NCI-H2081 (cell line): ENCODE data around the gene STRA6.

Experiments
- DNase-seq, 2 experiments: peaks; one replicate each; lab custom pipeline; 2025; lab: John Stamatoyannopoulos, UW

The STRA6 gene

DNA sequence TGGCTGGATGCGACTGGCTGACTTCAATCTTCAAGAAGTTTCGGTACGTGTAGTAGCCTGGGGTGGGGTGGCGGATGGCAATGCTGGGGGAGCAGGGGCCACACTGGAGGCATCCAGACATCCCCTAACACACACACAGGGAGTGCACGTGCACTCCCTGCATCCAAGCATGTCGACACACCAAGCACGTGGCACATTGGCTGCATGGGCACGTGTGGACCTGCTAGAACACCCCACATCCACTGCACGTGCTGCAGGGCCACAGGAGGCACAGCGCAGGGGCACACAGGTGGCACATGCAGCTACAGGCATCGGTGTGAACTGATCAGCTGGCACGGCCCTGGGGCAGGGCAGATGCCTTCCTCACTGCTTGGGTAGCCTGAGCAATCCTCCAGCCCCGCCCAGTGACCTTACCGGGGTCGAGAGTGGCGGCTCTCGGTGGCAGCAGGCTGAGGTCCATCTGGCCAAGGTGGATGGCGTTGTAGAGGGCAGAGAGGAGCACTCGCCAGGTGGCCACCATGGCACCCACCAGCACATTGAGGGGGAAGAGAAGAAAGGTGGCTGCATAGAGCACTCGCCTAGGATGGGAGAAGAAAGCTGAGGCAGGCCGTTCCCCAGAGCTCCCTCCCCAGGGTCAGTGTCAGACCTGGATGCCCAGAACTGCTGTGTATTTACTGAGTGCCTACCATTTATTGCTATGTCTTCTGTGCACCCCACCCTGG, 21.5 kb downstream of the STRA6 start:
- no peak for DNase-seq

DNA sequence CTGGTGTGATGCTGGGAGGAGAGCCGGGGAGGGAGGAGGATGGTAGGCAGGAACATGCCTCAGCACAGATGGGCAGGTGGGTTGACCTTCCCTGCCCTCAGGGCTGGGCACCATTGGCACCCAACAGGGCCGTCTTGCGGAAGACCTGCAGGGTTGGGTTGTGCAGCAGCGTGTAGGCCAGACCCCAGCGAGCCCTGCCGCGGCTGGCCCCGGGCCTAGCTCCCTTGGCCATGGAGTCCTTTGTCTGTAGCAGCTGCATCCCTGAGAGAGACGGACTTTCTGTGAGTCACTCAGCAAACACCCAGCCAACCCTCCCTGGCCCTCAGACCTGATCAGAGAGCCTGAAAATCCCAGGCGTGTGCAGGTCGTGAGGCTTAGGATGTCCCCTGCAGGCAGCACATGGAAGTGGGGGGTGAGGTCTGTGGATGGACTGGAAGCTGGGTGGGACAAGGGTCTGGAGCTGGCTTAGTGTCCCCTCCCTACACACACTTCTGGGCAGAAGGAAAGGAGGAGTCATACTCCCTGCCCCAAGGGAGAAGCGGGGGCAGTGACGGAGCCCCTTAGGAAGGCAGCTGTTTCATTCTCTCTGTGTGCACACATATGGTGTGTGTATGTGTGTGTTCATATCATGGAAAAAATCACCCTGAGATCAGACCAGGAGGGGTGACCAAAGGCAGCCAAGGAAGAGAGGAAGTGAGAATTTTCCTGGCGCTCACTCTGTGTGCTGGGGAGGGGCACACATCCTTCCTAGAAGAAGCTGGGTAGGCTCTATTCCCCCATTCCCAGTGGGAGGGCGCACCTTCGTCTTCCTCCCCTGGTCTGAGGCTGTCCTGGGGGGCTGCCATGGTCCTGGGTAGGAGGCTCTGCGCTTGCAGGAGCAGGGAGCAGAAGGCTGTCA, 22.4 kb downstream of the STRA6 start:
- DNase-seq: no peak

DNA sequence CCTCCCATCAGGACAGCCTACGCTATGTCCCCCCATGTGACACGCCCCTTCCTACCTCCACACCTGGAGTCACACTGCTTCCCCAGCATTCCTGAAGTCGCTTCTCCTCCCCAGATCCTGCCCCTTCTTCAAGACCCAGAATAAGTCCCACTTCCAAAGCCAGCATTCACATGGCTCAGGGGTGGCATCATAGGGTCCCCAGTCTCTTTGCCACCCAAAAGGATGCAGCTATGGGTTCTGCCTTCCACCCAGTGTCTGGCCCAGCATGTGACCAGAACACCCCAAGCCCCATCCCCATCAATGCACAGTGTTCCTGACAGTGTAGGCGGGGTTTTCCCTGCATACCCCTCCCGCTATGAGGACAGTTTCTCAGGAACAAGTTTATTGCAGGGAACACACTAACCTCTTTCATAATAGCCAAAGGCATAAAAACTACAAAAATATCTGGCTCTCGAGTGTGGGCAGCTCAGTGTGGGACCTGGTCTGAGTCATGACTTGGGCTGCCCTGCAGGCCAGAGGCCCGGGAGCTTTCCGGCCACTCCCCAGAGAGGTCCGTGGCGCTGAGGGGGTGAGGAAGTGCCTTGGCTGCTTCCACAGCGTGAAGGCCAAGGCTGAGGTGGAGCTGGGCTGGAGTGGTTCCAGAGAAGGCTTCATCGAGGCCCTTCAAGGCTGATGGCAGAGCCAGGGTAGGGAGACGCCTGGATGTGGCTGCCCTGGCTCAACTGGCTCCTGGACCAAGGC, 23.3 kb downstream of the STRA6 start:
- no peak for DNase-seq

DNA sequence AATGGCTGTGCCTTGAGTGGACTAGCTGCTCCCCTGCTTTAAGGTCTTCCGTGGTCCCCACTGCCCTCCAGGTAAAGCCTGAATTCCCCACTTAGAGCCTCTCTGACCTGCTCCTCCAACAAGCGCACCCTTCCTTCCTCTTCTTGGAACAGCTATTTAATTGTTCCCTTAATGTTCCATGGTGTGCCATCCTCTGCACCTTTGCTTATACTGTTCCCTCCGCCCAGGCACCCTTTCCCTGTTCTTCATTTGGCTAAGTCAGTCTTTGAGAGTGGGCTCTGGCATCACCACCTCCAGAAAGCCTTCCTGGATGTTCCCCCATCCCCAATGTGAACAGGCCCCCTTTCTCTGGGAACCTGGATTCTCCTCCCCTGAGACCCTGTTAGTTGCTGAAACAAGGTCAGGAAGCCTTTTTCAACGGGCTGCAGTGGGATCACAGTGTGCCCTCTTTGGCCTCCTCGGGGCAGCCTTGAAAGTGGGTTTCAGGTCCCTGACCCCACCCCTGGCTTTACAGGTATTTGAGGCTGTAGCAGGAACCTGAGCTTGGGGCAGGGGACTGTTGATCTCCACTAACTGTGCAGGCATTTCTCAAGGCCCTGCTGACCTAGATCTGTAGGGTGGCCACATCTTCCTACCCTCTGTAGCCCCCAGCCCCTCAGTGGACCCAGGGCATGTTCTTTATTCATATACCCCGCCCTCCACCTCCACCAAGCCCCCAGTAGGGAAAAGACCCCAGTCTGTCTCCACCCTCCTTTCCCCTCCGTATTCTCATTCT, 24.1 kb downstream of the STRA6 start:
- no peak for DNase-seq

DNA sequence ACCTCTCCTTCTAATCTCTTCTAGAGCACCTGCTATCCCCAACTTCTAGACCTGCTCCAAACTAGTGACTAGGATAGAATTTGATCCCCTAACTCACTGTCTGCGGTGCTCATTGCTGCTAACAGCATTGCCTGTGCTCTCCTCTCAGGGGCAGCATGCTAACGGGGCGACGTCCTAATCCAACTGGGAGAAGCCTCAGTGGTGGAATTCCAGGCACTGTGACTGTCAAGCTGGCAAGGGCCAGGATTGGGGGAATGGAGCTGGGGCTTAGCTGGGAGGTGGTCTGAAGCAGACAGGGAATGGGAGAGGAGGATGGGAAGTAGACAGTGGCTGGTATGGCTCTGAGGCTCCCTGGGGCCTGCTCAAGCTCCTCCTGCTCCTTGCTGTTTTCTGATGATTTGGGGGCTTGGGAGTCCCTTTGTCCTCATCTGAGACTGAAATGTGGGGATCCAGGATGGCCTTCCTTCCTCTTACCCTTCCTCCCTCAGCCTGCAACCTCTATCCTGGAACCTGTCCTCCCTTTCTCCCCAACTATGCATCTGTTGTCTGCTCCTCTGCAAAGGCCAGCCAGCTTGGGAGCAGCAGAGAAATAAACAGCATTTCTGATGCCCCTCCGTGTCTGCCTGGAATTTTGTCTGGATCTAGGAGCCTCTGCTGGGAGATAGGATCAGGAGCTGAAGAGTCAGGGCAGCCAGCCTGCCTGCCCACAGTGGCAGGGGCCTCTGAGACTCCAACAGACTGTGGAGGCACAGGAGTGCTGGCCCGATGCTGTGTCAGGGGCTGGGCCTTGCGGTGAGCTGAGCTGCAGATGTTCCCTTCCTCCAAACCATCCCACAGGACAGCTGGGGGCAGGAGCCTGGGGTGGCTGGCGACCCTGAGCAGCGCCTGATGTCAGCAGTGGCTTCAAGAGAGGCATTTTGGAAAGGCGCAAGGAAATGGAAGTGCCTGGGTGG, 26.0 kb downstream of the STRA6 start:
- DNase-seq: no peak

DNA sequence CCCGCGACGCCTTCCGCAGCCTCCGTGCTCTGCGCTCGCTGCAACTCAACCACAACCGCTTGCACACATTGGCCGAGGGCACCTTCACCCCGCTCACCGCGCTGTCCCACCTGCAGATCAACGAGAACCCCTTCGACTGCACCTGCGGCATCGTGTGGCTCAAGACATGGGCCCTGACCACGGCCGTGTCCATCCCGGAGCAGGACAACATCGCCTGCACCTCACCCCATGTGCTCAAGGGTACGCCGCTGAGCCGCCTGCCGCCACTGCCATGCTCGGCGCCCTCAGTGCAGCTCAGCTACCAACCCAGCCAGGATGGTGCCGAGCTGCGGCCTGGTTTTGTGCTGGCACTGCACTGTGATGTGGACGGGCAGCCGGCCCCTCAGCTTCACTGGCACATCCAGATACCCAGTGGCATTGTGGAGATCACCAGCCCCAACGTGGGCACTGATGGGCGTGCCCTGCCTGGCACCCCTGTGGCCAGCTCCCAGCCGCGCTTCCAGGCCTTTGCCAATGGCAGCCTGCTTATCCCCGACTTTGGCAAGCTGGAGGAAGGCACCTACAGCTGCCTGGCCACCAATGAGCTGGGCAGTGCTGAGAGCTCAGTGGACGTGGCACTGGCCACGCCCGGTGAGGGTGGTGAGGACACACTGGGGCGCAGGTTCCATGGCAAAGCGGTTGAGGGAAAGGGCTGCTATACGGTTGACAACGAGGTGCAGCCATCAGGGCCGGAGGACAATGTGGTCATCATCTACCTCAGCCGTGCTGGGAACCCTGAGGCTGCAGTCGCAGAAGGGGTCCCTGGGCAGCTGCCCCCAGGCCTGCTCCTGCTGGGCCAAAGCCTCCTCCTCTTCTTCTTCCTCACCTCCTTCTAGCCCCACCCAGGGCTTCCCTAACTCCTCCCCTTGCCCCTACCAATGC, 27.1 kb downstream of the STRA6 start:
- no peak for DNase-seq

DNA sequence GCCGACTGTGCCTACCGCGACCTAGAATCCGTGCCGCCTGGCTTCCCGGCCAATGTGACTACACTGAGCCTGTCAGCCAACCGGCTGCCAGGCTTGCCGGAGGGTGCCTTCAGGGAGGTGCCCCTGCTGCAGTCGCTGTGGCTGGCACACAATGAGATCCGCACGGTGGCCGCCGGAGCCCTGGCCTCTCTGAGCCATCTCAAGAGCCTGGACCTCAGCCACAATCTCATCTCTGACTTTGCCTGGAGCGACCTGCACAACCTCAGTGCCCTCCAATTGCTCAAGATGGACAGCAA, 27.7 kb downstream of the STRA6 start:
- no peak for DNase-seq

DNA sequence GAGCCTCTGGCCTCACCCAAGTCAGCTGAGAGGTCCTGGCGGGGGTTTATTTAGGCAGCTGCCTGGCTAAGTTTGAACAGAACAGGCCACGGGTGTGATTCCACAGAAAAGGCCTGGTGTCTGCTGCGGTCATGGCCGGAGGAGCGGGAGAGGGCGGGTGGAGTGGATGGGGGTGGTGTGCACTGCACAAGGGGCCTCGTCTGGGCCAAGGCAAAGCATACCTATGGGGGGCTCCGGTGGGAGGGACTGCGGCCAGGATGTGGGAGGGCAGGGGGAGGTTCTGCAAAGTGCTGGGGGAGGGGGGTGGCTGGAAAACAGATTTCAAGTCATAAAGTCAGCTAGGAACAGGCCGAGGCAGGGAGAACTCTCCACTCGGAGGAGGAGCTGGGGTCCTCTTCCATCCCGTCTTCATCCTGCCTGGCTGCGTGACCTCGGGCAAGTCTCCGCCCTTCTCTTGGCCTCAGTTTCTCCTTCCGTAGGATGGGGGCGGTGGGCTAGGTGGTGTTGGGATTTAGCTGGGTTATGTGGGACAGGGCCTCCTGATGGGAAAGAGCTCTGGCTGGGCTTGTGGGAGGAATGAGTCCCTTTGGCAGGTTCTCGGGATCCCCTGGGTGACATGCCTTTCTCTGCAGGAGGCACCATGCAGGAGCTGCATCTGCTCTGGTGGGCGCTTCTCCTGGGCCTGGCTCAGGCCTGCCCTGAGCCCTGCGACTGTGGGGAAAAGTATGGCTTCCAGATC, 28.2 kb downstream of the STRA6 start:
- DNase-seq: no peak

DNA sequence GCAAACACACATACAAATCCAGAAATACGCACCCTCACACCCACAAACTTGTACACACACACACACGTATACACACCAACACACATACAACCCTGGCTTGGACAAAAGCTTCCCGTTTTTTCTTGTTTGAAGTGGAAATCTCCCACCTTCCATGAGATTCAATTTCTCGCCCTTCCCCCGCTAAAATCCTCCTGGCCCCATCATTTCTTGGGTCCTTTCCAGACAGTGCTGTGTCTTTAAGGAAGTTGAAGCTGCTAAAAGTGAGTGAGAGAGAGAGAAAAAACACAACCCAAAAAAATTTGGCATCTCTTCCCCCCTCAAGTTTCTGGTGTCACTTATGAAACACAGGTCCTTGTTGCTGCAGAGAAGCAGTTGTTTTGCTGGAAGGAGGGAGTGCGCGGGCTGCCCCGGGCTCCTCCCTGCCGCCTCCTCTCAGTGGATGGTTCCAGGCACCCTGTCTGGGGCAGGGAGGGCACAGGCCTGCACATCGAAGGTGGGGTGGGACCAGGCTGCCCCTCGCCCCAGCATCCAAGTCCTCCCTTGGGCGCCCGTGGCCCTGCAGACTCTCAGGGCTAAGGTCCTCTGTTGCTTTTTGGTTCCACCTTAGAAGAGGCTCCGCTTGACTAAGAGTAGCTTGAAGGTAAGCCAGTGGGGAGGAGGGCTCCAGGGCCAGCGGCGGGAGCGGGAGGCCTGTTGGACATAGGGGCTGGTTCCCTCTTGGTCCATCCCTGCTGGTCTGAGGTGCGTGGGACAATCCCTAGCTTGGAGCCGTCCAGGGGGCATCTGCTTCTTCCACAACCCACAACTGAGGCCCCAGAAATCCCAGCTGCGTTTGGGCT, 29.0 kb downstream of the STRA6 start, which contains the start of gene ISLR:
Gene ISLR (plus strand): TSS at position 331 of the 839 bp plus-strand sequence. CDS start 1,149 bp downstream, outside the sequence.
- no peak for DNase-seq

DNA sequence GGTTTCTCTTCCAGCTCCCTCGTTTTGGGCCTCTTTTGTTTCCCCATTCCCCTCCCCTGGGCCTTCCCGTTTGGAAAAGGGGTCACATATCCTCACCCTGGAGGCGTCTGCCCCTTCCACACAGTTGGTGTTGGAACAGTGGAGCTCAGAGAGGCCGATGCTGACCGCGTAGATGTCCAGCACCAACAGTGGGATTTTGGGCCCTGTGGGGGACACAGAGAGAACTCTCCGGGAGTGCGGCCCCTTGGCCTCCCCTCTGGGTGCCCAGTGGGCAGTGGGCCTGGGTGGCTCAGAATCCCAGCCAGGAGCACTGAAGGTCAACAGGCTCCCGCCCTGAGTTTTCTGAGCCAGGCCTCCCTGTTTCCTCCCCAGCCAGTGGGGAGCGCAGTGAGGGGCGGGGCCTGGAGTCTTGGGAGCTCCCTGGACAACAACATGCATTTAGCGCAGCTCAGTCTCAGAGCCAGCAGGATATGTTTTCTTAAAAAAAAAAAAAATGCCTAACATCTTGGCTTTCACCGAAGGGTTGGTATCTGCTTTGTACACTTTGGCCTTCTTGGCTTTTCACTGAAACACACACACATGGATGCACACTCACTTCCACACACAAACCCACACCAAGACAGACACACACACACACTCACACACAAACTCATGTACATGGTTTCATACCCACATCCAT, 29.7 kb downstream of the STRA6 start:
- no peak for DNase-seq

DNA sequence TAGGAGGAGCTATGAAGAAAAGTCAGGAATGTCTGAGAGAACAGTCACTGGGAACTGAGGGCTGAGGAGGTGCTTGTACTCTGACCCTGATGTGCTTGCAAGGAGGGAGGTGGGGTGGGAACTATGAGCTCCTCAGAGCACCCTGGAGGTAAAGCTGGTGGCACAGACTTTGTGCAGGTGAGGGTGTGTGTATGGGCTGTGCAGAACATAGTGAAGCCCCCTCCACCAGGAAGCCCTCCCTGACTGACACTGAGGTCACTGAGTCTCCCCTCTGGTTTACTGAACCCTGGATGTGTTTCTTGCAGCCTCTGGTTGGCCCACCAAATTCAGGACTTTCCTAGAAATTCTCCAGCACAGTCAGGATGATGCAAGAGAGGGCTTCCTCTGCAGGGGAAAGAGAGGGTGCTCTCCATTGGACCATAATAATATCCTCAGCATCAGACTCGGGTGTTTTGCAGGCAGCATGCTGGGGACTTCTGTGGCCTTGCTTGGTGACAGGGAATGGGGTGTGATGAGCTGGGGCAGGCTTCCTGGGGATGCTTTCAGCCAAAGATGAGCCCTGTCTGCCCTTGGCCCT, 30.5 kb downstream of the STRA6 start:
- DNase-seq: no peak

DNA sequence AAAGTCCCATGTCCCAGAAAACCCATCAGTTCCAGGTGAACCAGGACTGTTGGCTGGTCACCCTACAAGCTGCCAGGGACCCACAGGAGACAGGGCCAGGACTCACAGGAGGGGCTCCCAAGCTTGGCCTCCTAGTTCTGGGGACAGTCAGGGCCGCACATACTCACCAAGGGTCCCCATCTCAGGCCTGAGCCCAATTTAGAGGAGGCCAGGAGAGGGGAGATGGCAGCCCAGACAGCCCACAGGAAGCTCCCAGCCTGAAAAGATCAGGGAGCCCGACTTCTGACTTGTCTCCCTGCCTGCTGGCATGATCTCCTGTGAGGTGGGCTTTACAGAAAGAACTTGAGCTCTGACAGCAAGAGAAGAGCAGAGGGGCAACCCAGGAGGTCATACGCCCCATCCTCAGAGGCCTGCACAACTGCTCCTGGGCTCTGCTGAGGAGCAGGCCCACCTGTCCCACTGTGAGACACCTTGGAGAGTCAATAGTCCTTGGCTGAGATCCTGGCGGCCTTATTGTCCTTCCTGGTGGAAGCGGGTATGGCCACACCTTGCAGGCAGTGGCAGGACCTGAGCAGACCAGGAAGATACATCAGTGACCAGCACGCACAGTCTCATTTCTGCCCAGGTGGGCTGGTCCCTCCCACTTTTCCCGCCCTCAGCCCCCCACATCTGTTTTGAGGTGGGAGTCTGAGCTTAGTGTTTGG, 31.6 kb downstream of the STRA6 start:
- DNase-seq: no peak

DNA sequence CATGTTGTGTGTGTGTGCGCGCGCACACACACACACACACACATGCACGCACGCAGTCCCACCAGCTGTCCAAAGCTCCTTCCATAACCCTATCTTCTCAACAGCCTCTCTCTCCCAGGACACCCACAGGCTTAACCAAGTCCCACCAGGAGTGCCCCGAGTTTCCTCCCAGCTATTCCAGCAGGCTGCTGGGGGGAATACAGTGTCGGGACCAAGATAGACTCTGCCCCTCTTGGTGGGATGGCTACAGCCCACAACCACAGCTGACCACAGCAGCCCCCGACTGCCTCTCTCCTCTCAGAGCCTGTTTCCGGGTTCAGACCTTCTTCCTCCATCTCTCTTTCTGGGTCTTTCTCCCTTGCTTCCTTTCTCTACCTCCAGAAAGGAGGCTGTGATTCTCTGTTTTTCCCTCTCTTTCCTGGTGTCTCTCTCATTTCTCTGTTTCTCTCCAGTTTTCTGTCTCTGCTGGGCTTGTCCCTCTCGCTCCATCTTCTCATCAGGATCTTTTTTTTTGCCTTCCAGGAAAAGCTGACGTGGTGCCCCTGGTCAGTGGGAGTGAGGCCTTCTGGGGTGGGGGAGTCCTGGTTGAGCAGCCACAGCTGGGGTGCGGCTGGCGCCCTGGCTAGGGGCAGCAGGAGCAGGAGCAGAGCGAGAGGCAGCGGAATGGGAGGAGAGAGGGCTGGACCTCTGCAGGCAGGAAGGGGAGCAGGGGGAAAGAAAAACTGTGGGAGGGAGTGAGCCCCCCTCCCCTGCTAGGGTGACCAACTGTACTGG, 32.3 kb downstream of the STRA6 start:
- DNase-seq: no peak

DNA sequence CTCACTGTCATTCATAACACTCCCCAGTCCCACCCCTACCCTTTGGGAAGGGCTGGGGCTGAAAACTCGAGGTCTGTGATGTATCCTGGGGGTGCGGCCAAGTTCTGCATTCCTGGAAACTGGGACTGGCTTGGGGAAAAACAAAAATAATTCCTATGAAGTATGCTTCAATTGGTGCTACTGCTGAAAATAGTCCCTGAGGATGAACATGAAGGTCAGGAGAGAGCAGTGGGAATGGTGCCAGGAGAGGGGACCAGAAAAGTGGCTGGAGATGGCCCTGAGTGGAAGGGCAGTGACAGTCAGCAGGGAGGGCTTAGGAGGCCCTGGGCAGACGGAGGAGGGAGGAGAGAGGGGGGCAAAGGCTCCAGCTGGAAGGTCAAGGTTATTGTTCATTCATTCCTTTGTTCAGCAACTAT, 33.9 kb downstream of the STRA6 start:
- DNase-seq: no peak

DNA sequence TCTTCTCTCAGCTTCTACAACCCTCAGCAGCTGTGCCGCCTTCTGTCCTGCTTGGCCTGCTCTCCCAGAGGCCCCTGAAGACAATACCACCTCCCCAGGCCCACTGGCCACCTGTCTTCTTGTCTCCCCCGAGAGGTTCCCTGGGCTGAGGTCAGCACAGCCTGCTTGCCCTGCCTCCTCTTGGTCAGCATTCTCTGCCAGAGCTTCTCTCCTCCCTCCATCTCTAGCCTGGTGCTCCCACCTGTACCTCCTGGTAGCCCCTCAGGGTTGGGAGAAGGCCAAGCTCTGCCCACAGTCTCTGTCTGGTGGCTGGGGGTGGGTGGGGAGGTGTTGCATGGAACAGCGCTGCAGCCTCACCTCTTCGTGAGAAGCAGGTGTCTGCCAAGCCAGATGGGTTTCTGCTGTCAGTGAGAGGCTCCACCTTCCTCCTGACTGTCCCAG, 34.7 kb downstream of the STRA6 start:
- DNase-seq: no peak

DNA sequence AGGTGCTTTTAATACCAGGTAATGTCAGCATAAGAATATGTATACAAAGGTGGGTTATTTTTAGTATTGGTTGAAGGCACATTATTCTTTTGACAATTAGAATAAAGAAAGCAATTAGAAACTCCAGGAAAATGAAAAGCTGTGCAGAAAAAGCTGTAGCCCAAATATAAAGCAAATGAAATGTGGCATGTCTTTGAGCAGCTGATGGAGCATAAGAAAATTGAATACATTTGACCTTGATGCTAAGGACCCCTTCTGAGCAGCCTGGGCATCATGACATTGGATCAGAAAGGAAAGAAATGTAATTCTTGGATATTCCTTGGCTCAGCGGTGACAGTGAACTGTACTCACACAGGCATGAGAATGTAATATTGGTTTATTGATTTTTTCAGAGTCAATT, 37.1 kb downstream of the STRA6 start:
- DNase-seq: no peak
